HG02973 (cell line): ENCODE data around the gene DOLK.
A peak's percentile ranks its signal among the peaks of the same experiment; 100 is the strongest.
"Not testable (repeated sequence)": the region's sequence is repeated elsewhere in the genome, so short reads cannot be mapped to it uniquely, and the experiment has no call there.

Experiments used
- ATAC-seq: cut with Tn5 transposase; IDR thresholded peaks from one replicate; pipeline ENCODE4 v1.9.1; 2021; ENCODE audit warnings: moderate library complexity; ENCODE audit not compliant: unreplicated experiment

The DOLK gene

GRCh38 chr9:128947527-128948301 lies at the start of gene DOLK, which contains the start of gene NUP188:
DOLK (minus strand) TSS chr9:128947603; CDS start chr9:128947303, 300 bp downstream.
NUP188 (plus strand) TSS chr9:128947699; CDS start chr9:128947720, 21 bp downstream.
- ATAC-seq = peak; percentile 66

- no peak for ATAC-seq
These were observed 48.4 kb upstream of the DOLK start for GRCh38 chr9:128995791-128996190.

DNA sequence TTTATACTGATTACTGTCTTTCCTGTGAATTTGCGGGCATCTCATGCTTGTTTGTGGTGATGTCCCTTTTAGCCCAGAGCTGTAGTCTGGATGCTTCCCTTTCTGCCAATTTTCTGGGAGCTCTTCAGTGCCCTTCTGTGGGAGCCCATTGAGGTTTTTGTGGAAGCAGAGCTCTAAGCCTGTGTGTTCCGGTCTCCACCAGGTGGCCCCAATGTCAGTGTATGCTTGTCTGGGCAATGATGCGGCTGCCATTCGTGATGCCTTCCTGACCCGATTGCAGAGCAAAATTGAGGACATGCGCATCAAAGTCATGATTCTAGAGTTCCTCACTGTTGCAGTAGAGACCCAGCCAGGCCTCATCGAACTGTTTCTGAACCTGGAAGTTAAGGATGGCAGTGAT lies 45.6 kb upstream of the DOLK start:
- ATAC-seq = no peak

GRCh38 chr9:128987805-128988204 lies 40.4 kb upstream of the DOLK start:
- no peak for ATAC-seq

GRCh38 chr9:128986671-128987070 lies 39.3 kb upstream of the DOLK start:
- ATAC-seq = no peak

GRCh38 chr9:128983536-128983935 lies 36.1 kb upstream of the DOLK start:
- no peak for ATAC-seq

DNA sequence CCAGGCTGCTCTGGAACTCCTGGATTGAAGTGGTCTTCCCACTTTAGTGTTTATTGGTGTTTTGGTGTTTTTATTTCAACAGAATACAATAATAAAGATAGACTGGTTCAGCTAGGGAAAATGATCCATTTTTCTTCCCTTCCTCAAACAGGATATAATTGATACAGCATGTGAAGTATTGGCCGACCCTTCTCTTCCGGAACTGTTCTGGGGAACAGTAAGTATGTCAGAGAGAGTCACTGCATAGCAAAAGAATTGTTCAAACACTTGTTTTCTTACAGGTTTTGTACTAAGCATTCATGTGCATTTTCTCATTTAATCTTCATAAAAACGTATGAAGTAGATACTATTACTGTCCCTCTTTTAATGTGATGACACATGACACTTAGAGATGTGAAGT lies 31.7 kb upstream of the DOLK start:
- ATAC-seq = no peak

DNA sequence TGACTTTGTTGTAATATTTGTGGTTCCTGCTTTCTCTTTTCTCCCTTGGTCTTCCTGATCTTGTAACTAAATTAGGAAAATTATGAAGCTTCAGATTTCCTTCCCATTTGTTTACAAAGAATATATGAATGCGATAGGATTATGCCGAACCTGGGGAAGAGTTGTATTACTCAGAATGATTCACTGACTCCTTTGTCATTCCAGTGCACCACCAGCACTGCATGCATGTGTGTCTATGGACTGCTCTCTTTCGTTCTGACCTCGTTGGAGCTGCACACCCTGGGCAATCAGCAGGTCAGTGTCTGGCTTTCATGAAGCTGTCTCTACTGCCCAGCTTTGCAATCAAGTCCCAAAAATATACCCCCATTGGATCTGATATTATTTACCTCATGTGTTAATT lies 25.6 kb upstream of the DOLK start:
- ATAC-seq = no peak

DNA sequence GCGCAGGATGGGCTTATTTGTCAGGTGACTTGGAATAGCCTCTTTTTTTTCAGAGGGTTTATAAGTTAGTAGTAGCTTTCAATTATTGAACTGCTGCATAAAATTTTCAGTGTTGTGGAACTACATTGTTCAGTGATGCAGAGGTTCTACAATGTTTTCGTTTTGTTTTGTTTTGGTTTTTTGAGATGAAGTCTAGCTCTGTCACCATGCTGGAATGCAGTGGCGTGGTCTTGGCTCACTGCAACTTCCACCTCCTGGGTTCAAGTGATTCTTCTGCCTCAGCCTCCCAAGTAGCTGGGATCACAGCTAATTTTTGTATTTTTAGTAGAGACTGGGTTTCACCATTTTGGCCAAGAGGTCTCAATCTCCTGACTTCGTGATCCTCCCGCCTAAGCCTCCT lies 22.1 kb upstream of the DOLK start:
- no peak for ATAC-seq

DNA sequence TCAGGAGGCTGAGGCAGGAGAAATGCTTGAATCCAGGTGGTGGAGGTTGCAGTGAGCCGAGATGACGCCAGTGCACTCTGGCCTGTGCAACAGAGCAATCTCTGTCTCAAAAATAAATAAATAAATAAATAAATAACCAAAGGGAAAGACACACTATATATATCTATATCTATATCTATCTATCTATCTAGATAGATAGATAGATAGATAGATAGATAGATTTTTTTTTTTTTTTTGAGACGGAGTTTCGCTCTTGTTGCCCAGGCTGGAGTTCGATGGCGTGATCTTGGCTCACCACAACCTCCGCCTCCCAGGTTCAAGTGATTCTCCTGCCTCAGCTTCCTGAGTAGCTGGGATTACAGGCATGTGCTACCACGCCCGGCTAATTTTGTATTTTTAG lies 14.0 kb upstream of the DOLK start:
- ATAC-seq = not testable (repeated sequence)

- ATAC-seq = no peak
These were observed 201 bp downstream of the DOLK start for GRCh38 chr9:128947277-128947526.

- ATAC-seq = peak; percentile 20
These were observed 679 bp downstream of the DOLK start for GRCh38 chr9:128946571-128947276.

GRCh38 chr9:128945798-128946501 lies 1.5 kb downstream of the DOLK start:
- no peak for ATAC-seq

DNA sequence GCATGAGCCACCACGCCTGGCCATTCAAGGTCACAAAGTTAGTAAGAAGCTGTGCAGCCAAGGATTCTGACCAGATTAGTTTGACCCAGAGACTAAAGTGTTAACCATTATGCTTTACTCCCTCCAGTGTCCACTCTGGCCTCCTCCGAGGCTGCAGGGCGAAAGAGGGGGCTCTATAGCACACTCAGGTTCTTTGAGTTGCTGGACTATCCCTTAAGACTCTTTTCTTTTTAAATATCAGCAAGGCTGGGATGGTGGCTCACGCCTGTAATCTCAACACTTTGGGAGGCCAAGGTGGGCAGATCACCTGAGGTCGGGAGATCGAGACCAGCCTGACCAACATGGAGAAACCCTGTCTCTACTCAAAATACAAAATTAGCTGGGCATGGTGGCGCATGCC lies 2.4 kb downstream of the DOLK start:
- not testable (repeated sequence) for ATAC-seq

GRCh38 chr9:128943832-128944620 lies 3.4 kb downstream of the DOLK start:
- ATAC-seq = no peak

- ATAC-seq = no peak
These were observed 6.3 kb downstream of the DOLK start for GRCh38 chr9:128940946-128941755.

DNA sequence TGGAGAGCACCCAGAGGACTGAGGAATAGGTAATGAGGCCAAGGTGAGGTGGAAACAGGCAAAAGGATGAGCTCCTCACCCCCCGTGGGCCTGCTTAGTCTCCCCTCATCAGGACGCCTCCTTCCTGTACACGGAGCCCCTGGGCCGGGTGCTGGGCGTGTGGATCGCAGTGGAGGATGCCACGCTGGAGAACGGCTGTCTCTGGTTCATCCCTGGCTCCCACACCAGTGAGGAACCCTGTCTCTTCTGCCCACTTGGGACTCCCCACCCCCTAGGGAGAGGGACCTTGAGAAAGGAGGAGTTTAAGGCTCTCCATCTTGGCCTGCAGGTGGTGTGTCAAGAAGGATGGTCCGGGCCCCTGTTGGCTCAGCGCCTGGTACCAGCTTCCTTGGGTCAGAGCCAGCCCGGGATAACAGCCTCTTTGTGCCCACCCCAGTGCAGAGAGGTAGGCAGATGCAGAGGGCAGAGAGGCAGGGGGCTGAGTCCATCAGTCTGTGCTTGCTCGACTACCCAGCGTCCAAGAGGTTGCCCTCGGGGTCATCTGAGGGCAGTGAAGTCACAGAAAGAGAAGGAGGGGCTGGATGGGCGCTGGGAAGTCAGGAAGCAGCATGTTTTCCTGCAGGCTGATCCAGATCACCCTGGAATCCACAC lies 7.0 kb downstream of the DOLK start:
- ATAC-seq = no peak

- no peak for ATAC-seq
These were observed 9.9 kb downstream of the DOLK start for GRCh38 chr9:128937310-128938165.
